NCI-H1092 (cell line): Measurements from ENCODE around the gene SPINK4.

Experiments
- DNase-seq: peaks from one replicate; lab custom pipeline; 2025; lab: John Stamatoyannopoulos, UW

SPINK4 gene

DNA sequence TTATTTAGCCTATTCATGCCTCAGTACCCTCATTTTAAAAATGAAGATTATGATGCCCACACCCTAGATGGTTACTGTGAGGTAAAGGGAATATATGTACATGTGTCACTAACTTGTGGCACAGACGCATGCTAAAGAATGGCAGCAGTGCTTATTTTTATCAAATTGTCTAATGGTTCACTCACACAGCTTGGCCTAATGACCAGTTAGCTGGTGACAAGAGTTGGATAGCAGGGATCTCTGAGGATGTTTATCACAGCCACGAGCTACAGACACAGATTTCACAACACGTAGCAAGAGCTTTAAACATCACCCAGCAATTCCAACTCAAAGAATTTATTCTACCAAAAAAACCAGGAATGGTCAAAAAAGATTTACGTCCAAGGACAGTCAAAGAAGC lies 17.3 kb downstream of the SPINK4 start:
- no peak for DNase-seq

DNA sequence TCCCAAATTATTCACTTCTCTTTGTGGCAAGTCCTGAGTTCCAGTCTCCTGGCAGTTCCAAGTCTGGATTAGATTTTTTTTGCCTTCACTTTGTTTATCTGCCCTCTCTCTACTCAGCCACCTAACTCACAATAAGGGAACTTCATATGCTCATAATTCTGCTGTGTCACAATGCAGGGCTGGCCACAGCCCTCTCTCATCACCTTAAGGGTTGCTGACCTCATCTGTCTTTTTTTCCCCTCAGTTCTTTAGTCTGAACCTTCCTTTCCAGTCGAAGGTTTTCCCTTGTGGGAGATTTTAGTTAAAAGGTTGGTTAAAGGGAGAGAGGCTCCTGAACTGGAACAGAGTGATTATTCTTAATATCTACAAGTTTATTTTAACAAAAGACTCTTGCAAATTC lies 20.4 kb downstream of the SPINK4 start:
- DNase-seq = no peak

DNA sequence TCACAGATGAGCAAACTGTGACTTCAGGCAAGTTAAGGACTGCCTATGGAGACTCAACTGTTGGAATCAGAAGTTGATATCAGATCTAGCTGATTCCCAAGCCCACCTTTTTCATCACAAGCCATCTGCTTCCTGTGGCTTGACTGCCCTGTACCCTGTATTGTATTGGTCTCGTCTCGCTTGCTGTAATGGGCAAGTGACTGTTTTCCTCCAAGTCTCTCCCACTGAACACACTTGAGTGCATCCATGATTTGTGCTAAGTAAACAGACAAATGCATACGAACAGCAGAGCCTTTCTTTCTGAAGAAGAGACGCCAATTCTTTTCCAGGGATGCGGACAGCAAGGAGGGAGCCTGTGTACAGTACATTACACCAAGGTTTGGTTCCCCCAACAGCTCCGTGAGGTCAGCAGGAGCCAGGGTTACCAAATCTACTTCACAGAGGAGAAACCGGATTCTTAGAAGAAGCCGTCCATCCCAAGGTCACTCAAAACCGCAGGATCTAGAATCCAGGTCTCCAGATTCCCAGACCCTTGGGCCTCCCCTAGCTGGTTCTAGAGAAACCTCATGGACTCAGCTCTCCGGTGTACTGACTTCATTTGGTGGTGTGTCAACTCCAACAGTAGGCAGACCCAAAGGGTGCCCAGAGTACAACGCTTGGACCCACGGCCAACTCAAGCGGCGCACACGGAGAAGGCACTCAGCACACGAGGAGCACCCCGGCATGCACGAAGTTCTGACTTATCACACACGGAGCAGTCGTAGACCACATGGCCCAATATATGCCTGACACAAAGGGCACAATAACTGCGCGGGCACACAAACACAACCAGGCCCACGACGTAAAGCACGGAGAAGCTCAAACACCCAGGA lies 23.4 kb downstream of the SPINK4 start:
- no peak for DNase-seq

DNA sequence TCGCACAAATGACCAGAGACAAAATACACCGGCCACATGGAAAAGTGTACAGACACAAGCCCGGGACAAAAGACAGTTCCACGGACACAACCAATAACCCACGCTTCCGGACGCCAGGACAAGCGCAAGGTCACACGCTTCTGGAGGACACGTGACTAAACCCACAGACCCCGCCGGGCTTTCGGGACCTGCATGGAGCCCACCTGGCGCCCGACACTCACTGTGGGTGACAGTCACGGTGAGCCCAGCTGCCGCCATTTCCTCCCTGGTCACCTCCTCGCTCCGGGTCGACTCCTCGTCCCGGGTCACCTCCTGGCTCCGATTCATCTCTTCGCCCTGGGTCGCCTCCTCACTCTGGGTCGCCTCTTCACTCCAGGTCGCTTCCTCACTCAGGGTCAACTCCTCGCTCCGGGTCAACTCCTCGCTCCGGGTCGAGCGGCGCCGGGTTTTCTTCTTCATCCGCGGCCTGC lies 24.1 kb downstream of the SPINK4 start:
- no peak for DNase-seq

DNA sequence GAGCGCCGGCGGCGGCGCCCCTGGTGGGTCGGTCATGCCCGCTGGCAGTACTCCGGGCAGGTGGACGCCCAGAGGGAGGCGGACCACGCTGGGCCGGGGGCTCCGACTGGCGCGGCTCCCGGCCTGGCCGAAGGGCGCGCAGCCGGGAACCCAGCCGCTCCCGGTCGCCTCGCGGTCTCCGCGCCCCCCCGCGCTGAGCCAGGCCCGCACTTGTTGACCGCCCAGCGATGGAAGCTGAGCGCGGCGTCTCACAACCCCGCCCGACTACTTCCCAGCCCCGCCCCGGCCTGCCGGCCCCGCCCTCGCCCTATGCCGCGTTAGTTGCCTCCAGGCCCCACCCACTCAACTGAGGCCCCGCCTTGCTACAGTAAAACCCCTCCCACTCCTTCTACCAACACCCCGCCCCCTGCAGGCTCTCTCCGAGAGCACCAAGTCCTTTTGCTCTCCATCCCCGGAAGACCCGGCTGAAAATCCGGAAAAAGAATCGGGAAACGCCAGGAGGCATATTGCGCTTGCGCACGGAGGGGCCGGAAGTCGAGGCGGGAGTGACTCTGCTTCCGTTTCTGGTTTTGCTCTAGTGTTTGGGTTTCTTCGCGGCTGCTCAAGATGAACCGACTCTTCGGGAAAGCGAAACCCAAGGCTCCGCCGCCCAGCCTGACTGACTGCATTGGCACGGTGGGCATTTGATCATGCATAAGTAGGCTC lies 24.7 kb downstream of the SPINK4 start, which contains the start of the genes BAG1 and CHMP5:
Gene BAG1, minus strand, starts transcription at position 236 of the 705 bp plus-strand sequence.
Gene CHMP5, plus strand, starts transcription at position 577 of the 705 bp plus-strand sequence. Its CDS starts 30 bp downstream, at position 607.
- peak; percentile 100 for DNase-seq

DNA sequence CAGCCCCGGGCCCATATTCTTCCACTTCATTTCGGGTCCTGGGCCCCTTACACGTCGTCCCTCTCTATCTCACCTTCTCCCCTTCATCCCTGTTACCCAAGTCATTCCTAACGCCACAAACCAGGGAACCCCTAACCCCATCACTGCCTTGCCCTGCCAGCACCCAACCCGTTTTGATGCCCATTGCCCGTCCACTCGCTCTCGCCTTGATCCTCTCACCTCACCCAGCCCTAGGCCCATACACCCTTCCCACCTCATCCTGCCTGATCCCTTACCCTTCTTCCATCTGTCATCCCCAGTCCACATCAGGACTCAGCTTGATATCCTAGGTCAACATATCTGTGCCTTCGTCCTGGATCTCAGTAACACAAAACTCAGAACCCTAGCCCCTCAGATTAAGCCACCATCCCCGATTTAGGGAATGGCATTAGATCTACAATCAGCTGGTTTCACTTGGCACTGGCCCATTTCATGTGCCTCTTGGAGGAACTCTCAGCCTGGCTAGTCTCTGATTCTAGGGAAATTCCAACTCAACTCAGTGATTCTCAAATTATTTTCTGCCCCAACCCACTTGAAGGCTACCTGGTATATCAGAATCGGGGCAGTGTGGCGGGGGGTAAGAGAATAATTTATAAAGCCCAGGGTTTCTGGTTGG lies 25.4 kb downstream of the SPINK4 start:
- no peak for DNase-seq

DNA sequence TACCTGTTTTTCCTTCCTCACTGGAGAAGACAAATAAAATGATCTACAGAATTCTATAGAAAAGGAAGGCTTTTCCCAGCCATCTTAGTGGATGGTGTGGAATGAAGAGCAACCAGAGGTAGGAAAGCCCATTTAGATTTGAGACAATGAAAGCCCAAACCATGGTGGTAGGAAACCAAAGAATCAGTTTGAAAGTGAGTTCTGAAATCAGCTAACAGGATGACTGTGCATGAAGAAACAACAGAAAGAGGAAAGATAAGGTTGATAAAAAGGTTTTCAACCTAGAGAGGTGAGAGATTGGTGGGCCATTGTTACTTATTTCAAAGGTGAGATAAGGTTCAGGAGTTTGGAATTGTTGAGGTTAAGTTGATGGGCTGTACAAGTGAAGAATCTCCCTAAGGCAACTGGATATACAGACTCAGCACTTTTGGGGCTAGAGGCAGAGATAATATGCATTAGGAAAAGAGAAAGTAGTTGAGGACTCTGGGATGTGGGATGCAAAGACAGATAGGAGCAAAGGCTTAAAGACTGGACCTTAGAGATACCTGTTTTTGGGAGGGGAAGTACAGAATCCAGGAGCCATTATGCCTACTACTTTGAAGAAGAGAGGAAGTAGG lies 27.3 kb downstream of the SPINK4 start:
- DNase-seq = no peak

DNA sequence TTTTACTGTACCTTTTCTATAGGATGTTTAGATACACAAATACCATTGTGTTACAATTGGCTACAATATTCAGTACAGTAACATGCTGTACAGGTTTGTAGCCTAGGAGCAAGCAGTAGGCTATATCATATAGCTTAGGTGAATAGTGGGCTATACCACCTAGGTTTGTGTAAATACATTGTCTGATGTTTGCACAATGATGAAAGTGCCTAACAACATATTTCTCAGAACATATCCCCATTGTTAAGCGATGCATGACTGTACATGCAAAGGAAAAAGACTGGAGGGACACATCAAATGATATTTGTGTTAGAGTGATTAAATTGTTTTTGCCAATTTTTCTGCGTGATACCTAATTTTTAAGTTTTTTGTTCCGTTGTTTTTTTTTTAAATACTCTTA lies 30.2 kb downstream of the SPINK4 start:
- DNase-seq = no peak

DNA sequence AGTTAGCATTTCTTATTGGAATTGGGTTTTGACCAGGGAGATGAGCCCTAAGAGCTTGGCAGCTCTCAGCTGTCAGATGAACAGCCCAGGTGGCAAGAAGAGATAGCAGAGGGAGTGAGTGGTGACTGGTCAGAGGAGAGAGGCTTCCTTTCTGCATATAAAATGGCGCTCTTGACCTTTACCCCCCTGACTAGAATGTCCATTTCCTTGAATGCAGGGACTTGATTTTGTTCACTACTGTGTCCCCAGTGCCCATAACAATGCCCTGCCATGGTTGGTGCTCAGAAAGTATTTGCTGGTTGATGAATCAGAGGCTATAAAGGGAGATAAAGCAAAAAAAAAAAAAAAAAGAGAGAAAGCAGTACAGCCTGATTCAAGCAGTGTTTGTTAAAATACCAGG lies 32.1 kb downstream of the SPINK4 start:
- DNase-seq = no peak

DNA sequence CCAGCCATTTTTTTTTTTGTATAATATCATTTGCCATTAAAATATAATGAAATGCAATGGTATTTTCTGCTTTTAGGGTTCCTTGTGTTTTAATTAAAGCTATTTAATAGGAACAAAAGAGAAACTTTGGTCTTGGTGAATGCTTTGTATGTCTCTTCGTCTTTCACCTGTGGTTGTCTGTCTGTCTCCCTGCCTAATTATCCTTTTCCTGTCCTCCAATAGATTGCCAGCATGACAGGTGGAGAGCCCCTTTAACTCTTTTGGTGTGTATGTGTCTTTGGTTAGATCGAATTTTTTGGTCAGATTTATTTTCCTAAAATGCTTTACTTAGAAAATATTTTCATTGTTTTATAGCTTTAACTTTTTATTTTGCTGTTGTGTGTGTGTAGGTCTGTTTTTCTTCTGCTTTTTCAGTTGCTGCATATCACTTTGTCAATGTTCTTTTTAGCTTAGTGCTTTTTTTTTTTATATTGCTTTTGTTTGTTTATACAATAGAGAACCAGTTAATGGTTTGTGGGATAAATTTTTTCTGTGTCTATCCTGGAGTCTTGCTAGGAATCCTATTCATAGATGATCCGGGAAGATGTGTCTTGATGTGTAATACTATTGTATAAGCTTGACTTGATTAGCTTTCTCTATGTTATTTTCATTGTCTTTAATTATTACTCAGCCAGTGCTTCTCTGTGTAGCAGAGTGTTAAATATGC lies 33.5 kb downstream of the SPINK4 start:
- DNase-seq = no peak

DNA sequence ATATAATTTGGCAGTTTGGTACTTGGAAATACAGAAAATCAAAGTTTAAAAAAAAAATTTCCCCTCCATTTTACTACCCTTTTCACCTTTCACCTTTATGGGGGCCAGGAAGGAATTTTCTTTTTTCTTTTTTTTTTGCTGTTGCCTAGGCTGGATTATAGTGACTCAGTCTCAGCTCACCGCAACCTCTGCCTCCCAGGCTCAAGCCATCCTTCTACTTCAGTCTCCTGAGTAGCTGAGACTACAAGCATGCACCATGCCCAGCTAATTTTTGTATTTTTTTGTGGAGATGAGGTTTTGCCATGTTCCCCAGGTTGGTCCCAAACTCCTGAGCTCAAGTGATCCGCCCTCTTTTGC lies 34.0 kb downstream of the SPINK4 start:
- DNase-seq = no peak

DNA sequence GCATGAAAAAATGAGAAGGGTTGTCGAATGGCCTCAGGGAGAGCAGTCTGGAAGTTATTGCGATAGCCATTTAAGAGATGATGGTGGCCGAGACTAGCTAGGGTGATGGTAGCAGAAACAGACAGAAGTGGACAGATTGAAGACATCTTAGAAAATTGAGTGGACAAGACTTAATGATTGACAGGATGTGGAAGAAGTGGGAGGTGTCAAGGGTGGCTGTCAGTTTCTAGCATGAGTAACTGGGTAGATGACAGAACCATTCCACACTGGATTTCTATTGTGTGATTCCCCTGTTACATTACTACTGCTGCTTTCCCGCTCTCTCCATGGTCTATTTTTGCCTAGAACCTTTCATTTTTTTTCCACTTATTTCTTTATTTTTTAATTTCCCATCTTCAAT lies 37.5 kb downstream of the SPINK4 start:
- DNase-seq = no peak

DNA sequence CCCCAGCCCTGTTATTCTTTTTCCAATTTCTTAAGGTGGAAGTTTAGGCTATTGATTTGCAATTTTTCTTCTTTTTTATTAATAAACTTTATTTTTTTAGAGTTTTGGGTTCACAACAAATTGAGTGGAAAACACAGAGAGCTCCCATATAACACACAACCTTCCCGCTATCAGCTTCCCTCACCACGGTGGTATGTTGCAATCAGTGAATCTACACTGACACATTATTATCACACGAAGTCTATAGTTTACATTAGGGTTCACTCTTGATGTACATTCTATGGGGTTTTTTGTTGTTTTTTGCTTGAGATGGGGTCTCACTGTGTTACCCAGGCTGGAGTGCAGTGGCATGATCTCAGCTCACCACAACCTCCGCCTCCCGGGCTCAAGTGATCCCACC lies 45.5 kb downstream of the SPINK4 start:
- DNase-seq = no peak

DNA sequence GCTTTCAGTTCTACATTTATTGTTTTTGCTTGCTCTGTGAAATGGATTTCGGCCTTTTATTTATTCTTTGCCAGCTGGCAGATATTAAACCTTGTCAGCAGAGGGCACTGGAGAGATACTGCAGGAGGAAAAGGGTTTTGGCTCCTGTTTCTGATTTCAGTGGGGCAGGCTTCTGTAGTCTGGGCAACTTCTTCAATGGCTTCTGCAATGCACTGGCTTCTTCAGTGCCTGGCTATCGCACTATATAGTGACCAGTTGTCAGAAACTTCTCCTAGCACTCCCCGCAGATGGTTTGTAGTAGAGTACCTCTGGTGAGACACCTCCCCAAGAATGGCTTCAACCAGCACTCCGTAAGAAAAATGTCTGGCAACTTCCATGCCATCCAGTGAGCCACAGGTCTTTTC lies 47.1 kb downstream of the SPINK4 start:
- peak; percentile 28 for DNase-seq

DNA sequence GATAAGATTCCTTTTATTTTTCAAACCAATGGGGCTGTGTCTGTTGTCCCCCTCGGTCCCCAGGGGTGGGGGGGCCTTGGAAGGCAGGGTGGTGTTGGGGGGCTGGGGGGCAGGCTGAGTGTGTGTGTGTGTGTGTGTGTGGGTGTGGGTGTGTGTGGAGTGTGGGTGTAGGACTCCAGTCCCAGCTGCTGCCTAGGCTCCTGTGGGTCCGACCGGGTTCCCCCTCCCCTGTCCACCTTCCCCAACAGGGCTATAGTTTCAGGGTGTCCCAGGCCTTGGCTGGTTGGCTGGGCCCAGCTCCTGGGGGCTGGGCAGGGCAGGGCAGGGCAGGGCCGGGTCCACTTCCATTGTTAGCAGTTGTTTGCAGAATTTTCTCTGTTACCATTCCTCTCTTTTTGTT lies 48.3 kb downstream of the SPINK4 start:
- DNase-seq = no peak

DNA sequence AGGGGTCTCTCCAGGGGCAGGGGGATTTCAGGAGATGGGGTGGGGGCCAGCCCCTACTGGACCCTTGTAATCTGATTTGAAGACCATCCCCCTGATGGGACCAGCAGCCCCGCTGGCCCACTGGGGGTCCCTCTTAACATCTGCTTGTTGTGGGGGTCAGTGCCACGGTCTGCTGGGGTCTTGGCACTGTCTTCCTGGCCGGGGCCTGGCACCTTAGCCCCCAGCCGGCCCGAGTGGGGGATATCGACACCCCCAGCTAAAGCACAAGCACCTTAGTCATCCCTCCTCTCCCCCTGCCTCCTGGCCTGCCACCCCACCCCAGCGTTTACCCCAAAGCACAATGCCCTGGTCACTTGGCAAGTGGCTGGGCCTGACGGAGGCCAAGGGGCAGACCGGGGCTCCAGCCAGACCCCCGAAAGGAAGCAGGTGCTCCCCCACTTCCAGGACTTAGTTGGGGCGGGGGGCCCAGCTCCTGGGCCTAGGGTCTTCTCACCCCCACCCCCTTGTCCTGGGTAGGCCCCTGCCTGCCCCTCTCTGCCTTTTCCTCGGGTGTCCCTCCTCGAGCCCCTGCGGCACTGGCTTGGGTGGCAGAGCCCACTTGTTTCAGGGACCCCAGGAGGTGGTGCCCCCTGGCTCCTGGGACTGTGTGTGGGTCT lies 49.0 kb downstream of the SPINK4 start:
- DNase-seq = no peak

DNA sequence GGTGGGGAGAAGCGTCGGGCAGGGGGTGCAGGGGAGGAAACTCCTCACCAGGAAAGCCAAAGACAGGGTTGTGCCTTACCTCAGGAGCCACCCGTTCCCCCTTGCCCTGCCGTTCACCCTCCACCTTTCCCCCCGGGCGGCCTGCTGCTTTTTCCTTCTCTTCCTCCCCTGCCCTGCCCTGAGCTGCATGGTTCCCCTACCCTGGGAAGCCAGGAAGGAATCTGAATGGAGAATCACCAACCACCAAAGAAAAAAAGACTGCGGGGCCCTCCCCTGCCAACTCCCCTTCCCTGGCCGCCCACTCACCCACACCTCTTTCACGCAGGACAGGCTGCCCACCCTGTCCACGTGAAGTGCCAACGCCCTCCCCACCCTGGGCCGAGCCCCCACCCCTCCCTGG lies 49.5 kb downstream of the SPINK4 start:
- DNase-seq = no peak

DNA sequence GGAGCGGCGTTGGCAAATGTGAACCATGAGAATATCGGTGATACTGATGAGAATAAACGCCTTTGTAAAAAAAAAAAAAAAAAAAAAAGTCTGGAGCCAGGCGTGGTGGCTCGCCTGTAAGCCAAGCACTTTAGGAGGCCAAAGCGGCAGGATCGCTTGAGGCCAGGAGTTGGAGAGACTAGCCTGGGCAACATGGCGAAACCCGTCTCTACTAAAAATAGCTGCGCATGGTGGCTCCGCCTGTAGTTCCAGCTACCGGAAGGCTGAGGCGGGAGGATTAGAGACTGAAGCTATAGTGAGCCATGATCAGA lies 49.9 kb downstream of the SPINK4 start:
- no peak for DNase-seq

DNA sequence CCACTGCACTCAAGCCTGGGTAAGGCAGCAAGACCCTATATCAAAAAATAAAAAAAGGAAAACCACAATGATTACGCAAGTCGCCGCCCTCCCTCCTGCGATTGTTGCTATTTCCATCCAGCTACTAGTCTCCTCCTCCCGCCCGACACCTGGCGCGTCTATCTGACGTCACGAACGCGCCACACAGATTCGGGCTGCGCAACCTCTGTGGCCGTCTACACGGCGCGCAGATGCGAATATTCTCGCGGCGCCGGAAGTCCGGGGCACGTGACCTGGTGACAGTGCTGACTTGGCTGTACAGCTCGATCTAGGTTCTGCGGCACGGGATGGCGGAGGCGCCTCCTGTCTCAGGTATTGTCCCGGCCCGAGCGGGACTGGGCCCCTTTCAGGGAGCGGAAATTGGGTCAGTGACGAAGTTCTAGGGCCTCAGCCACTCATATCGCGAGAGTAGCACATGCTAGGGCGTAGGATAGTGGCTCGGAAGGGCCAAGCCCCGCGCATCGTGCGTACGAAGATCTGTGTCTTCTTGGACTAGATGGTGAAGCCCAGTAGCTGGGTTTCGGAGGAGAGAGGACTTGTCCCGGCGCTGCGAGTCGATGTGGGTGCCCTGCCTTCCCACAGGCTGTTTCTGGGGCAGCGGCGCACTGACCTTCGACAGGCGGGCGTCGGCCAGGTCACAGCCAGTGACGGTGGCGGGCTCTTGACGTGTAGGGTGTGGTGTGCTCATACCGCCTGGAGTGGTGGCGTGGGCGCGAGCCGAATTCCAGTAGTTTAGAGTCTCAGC lies 50.5 kb downstream of the SPINK4 start, which contains the start of gene NFX1:
Gene NFX1, plus strand, starts transcription at position 270 of the 784 bp plus-strand sequence. Its CDS starts 57 bp downstream, at position 327.
- peak; percentile 98 for DNase-seq

DNA sequence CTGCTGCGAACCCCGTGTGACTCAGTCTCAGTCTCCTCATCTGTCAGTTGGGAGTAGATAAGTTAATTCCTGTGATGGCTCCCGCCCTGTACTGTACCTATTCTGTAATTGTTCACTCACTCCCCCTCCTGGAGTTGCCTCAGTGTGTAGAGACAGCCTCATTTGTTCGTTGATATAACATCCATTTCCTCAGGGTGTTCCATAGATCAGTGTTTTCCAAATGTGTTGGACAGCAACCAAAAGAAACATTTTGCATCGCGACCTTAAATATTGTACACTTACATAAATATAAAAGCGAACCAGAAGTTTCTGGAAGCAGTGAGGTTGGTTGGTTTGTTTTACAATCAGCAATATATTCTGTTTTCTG lies 51.0 kb downstream of the SPINK4 start:
- no peak for DNase-seq
